AG10803 (cell line): Measurements from ENCODE around the gene SAMD4B.

ENCODE experiments used
- DNase-seq: peaks from one replicate; pipeline ENCODE4 v3.0.0; 2010; ENCODE audit warnings: low read depth
- H3K4me3 ChIP-seq: 2 replicates; pipeline ENCODE4 v1.5.1; 2011; ENCODE audit warnings: mild to moderate bottlenecking, low read length, control low read depth
- CTCF ChIP-seq: conservative IDR thresholded peaks from 2 replicates; pipeline ENCODE4 v1.5.1; 2011; ENCODE audit warnings: mild to moderate bottlenecking, low read length, control low read depth, inconsistent platforms

The SAMD4B gene

GRCh38 chr19:39400061-39400460 is 57.8 kb downstream of the SAMD4B start:
- DNase-seq, result no peak
- no peak for TF ChIP-seq CTCF

GRCh38 chr19:39401070-39401548 is 58.9 kb downstream of the SAMD4B start:
- no peak overlapping the region for H3K4me3 ChIP-seq
- no peak for DNase-seq
- TF ChIP-seq CTCF, result no peak

More at GRCh38 chr19:39400061-39400460, 57.8 kb downstream of the SAMD4B start:
- H3K4me3 ChIP-seq, result no peak overlapping the region

GRCh38 chr19:39401549-39402345 is 59.5 kb downstream of the SAMD4B start:
- H3K4me3 ChIP-seq, result no peak overlapping the region
- DNase-seq, result peak; percentile 61
- no peak for TF ChIP-seq CTCF

- peak; percentile 92 for DNase-seq
- TF ChIP-seq CTCF, result no peak
These were observed 60.4 kb downstream of the SAMD4B start for GRCh38 chr19:39402346-39403300.

GRCh38 chr19:39403331-39404312 is 61.4 kb downstream of the SAMD4B start:
- DNase-seq, result peak; percentile 100
- no peak for TF ChIP-seq CTCF
- H3K4me3 ChIP-seq, result peak overlapping the region; percentile 62

More at GRCh38 chr19:39402346-39403300, 60.4 kb downstream of the SAMD4B start:
- peak overlapping the region; percentile 62 for H3K4me3 ChIP-seq

- no peak for DNase-seq
- no peak for TF ChIP-seq CTCF
- no peak overlapping the region; the same call in 1 of the 2 replicates for H3K4me3 ChIP-seq
These were observed 63.2 kb downstream of the SAMD4B start for GRCh38 chr19:39405261-39405957.
